Right lobe of liver (tissue), 4 donors: ENCODE results near the gene KIF9.

Experiments
- CTCF ChIP-seq, 4 donors: fragments of 200-600 bp in 3 of 4; fragments of 450-650 bp in 1 of 4; IDR thresholded peaks; one replicate each; pipeline versions ENCODE4 v1.5.1 to v1.8.0; 2016 to 2022; ENCODE audit warnings: antibody characterized with exemption in 4 of 4, mild to moderate bottlenecking in 2 of 4
- POLR2A ChIP-seq: fragments of 450-650 bp; IDR thresholded peaks from one replicate; pipeline ENCODE4 v1.6.1; 2017; ENCODE audit warnings: antibody characterized with exemption, mild to moderate bottlenecking
- donor health status: DM: no; HTN: no; CAD: no.
- donor health status: DM: no; HTN: no; CAD: no.
- donor health status: DM: no; HTN: yes; CAD: no.

GRCh38 chr3:47238017-47238416, 44.6 kb downstream of the KIF9 start:
- TF ChIP-seq CTCF (IDR thresholded peaks at IDR 0.05) (no peak), POLR2A (no peak)
